OCI-LY7 (cell line): ENCODE data around the gene CD300C.

Experiments
- CTCF ChIP-seq: fragments of 200-600 bp; sonication (generic); conservative IDR thresholded peaks from 2 replicates; pipeline ENCODE4 v1.5.1; 2014; ENCODE audit warnings: mild to moderate bottlenecking, antibody characterized with exemption, low read length, moderate library complexity, mixed read lengths
- EZH2phosphoT487 ChIP-seq: fragments of 200-600 bp; sonication (generic); IDR thresholded peaks from 2 replicates; pipeline ENCODE4 v1.6.1; 2018; ENCODE audit warnings: low read depth, borderline replicate concordance, mild to moderate bottlenecking, mixed run types, antibody characterized with exemption, low read length, moderate library complexity, mixed read lengths

DNA sequence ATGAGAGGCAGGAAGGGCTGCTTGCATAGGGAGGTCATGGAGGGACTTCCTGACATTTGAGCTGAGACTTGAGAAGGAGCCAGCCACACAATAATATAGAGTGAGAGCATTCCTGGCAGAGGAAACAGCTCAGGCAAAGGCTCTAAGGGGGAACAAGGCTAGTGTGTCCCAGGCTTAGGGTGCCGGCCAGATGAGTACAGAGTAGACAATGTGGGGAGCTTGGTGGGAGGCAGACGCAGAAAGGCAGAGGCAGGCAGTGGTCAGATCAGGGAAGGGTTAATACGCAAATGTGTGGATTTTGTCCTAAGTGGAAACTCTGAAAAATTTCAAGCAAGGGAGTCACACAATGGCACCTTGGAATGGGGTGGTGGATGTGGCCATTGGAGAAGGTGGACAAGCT lies 45.9 kb downstream of the CD300C start:
- no peak for TF ChIP-seq CTCF
- TF ChIP-seq EZH2phosphoT487: no peak
